HT-29 (cell line): Measurements from ENCODE around the gene CYB5R2. TPM values are rescaled to one million over a fixed set of nuclear protein-coding genes. Genes with fewer than 3 reads are reported as not detected.

Experiments used
- DNase-seq: peaks from one replicate; pipeline ENCODE4 v3.0.0-alpha.2; 2015; ENCODE audit warnings: low spot score
- total RNA-seq: library from RNA; depleted of rRNA; stranded (reverse); fragments of >200 nt; shearing (Covaris generic); gene quantifications from 2 replicates; pipeline ENCODE4 v1.2.3, GENCODE V29; 2014; rRNA removed

Gene CYB5R2
- 0.13 and 2.5 TPM in 2 replicates for total RNA-seq

DNA sequence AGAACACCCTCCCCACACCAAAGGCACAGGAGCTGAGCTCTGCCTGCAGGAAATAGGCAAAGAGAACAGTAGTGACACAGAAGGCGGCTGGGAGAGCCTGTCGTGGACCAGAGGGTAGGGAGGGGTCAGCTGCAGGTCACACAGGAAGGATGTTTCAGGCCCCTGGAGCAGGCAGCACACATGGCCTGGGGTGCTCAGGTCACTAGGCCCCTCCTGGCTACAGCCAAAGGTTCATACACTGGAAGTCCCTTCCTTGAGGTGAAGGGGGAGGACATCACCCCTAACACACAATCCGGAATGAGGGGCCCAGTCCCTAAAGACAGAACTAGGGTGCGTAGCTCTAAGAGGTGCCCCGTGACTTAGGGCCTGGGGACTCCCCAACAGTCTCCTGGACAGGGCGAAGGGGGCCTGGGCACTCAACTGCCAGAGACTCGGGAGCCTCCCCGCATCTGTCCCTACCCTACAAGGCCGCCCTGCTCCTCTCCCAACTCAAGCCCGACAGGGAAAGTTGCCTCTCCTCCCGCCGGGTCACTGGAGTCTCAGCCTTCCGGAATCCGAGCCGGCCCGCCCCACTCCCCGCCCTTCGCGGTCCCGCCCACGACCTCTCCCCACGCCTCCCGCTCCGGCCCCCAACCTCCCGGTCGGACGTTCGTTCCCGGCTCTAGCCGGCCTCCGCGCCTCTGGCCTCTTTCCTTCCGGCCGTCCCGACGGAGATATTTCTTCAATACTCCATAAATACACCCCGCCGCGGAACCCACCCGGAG is at the start of gene CYB5R2:
Gene CYB5R2, minus strand, starts transcription at position 541 of the 764 bp plus-strand sequence. CDS start 675 bp downstream, outside the sequence.
- no peak for DNase-seq

DNA sequence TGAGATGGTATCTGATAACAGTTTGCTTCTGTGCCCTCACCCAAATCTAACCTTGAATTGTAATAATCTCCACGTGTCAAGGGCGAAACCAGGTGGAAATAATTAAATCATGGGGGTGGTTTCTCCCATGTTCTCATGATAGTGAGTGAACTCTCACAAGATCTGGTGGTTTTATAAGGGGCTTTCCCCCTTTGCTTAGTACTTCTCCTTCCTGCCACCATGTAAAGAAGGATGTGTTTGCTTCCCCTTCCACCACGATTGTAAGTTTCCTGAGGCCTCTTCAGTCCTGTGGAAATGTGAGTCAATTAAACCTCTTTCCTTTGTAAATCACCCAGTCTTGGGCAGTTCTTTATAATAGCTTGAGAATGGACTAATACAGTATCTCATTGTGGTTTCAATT is 41.5 kb upstream of the CYB5R2 start:
- DNase-seq, result no peak

DNA sequence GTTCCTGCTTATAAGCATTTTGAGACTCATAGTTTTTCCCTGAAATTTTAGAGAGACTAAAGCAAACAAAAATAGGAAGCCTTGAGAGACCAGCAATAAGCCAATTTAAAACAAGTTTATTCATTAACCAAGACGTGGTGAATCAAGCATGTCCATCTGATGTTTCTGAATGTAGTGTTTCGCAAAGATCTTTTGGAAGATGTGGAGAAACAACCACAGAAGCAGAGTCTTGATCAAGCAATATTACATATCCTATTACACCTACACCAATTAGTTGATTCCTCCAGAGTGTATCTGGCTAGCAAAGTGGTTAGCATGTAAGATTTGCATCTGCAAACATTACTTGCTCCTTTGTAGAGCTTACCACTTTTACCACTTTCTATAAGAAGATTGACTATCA is 33.1 kb upstream of the CYB5R2 start, which contains the start of gene OVCH2:
Gene OVCH2, minus strand, starts transcription at position 101 of the 400 bp plus-strand sequence. Its CDS starts 83 bp downstream, at position 18.
- no peak for DNase-seq

DNA sequence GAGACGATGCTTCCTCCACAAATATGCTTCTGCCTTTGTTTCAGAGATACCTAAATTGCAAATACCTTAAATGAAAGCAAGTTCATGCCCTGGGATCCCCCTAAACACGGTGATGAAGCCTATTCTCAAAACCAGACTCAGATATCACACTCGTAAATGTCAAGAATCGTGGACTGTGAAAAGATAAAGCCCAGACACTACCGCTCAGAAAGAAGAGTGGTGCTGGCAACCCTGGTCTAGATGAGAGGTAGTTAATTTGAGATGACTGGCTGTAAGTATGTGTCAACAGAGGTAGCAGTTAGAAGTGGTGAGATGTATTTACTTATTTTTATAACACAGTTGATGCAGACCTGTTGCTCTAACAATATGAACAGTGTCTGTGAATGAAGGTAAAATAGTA is 30.4 kb upstream of the CYB5R2 start:
- no peak for DNase-seq

DNA sequence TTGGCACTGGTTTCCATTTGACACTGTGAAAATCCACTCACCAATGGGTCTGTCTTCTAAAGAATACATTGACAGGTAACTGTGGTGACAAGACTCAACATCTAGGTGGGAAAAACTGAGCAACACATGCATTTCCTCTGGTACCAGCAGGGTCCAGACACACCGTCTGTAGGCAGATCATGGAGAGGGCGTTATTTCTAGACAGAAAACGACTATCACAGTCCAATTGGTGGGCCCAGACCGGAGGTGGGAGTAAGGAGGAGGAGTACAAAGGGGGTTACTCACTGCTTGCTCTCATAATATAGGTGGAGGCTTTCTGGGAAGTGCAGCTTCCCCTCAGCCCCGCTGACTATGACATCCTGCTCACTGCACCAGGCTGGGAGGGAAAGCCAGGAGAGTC is 23.1 kb upstream of the CYB5R2 start:
- no peak for DNase-seq

DNA sequence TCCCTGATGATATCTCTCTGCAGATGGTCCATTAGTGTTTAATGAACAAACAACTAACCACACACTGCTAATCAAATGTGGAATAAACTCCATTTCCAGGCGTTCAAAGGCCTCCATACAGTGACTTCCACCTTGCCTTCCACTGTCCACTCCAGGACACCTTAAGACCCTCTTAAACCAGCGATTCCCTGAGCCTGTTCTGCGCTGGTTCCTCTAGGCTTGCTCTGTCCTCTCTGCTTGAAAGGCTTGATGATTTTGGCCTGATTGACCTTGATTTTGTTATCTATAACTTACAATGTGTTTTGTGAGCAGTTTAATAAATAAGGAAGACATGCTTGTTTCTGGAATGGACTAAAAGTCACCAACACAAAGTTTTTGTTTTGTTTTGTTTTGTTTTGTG is 20.9 kb upstream of the CYB5R2 start:
- no peak for DNase-seq

DNA sequence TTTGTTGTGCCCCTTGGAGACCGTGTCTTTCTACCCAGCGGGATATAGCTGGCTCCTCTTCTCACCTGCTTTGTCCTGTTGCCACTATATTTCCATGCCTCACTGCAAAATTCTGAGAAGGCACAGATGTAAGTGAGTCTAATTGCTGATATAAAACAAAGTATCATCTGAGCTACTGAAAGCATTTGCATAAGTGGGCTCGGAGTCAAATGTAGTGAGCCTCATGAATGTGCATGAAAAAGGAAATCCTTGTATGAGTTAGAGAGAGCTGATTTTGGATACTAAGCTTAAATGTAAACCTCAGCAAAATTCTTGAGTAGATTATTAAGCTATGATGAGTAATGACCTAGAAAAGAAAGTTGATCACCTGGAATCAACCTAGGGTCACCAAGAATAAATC is 19.1 kb upstream of the CYB5R2 start:
- DNase-seq, result no peak

DNA sequence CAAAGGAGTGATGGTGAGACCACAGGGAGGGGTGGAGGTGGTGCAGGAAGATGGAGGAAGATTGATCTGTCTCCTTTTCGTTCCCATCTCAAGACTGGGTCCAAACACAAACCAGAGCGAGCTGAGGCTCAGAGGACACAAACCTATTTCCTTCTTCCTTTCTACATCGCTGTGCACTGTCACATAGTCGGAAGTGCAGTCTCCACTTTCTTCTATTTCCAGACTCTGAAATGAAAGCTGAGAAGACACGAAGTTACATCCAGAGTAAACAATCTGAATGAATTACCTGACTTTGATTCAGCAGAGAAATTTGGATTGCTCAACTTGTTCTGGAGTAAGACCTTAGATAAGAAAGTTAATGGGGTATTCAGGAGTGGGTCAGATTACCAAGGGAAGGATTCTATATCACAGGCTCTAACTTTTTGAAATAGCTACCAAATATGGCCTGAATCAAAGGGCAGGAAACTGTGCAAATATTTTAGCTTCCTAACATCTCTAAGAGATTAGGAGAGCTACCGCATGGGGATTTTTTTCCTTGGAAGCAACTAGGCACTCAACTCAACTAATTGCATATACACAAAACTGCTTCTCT is 18.6 kb upstream of the CYB5R2 start:
- no peak for DNase-seq

DNA sequence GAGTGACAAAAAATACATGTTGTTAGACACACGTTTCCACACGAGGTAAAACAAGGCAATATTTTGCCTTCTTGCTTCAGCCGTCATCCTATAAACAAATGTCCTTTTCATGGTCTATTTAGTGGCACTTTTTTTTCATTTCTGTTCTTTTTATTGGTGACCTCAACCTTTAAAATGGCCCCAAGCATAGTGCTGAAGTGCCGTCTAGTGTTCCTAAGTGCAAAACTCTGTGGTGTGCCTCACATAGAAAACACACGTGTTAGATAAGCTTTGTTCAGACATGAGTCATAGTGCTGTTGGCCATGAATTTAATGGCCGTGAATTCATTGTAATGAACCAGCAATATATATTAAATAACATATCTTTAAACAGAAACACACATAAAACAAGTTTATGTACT is 17.3 kb upstream of the CYB5R2 start:
- DNase-seq, result no peak

DNA sequence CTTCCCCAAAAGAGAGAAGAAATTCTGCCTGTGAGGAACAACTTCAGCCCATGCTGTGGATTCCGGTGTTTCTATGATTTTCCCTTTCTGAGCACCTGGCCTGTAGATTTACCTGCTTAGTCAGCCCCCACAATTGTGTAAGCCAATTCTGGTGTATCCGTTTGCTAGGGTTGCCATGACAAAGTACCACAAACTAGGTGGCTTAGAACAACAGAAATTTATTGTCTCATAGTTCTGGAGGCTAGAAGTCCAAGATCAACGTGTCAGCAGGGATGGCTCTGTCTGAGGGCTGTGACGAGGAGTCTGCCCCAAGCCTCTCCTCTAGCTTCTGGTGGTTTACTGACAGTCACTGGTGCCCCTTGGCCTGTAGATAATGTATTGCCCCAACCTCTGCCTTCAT is 15.9 kb upstream of the CYB5R2 start:
- no peak for DNase-seq

DNA sequence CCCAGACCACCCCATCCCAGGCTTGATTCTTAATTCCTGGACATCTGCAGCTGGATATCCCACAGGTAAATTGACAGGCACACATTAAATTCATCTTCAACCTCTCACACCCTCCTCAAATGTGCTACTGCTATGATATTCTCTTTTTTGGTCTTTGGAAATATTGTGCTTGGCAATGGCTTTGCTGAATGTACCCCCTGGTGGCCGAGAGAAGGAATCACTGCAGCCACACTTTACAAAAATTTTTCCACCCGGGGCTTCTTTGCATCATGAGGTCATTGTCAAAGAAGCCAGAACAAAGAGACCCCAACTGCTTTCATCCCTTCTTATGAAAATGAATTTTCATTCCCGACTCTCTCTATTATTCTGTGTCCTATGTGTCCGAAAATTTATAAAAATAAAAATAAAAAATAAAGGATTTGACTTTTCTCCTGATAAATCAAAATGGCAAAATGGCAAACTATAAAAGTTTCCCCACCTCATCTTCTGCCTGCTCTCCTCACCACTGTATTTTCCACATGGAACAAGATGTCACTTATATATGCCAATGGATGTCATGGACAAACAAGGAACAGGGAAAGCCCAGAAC is 15.0 kb upstream of the CYB5R2 start:
- no peak for DNase-seq

DNA sequence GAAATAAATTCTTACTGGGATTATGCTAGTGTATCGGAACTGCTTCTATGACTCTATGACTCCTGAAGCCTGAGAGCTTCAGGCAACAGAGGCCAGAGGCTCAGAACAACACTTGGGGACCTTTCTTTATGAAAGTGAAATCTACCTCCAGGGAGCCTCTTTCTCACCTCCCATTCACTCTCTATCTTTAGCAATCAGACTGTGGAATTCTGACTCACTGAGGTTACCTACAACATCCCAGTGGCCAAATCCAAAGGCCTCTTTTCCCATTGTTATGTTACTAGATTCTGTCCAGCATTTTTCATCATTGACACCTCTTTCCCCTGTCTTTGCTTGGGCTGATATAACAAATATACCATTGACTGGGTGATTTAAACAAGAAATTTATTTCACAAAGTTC is 14.1 kb upstream of the CYB5R2 start:
- no peak for DNase-seq

DNA sequence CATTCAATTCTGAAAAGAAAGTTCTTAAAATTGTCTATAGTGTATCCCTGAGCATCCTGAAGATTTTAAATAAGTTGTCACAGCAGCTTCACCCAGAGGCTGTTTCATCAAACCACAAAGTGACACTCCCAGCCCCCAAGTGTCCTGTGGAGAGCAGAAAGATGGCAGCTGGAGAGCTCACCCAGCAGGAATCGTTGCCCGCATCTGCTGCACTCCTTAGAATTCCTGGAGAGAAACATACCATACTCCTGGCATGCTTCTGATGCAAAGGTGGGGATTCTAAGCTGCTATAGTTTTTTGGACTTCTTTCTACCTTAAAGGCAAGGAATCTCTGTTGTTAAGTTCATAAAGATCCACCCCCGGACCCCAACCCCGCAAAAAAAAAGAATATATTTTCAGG is 13.5 kb upstream of the CYB5R2 start:
- no peak for DNase-seq

DNA sequence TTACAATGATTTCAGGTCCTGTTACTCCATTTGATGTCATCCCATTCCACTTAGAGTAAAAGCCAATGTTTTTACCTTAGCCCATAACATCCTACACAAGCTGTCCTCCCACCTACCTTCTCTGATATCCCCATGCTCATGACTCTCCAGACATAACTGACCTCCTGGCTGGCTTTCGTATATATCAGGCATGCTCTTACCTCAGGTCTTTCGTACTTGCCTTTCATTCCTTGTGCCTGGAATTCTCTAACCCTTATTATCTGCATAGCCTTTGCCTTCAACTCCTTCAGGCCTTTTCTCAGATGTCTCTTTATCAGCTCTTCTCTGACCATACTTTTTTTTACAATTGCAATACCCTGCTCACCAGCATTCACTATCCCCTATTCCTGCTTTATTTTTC is 10.3 kb upstream of the CYB5R2 start:
- no peak for DNase-seq

DNA sequence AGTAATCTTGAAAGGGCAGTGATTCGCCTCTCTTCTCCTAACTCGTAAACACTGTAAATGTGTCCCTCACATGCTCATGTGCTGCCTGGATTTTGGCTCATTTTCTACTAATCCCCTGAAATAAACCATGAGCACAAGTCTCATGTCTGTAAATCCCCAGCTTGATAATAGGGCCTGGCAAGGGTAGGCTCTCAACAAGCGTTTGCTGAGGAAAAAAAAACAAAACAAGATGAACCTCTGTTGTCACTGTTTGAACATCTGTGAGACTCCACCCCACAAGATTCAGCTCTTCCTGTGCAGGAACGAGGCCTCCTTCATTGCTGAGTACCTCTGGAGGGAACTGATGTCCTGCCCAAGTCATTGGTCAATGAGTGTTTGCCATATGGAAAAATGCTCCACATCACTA is 4.5 kb upstream of the CYB5R2 start:
- DNase-seq, result no peak

DNA sequence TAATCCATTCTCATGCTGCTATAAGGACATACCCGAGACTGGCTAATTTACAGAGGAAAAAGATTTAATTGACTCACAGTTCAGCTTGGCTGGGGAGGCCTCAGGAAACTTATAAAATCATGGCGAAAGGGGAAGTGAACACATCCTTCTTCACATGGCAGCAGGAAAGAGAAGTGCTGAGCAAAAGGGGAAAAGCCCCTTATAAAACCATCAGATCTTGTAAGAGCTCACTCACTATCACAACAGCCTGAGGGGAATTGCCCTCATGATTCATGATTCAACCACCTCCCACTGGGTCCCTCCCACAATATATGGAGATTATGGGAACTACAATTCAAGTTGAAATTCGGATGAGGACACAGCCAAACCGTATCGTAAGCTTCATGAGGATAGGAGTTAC is 3.8 kb upstream of the CYB5R2 start:
- DNase-seq, result no peak

DNA sequence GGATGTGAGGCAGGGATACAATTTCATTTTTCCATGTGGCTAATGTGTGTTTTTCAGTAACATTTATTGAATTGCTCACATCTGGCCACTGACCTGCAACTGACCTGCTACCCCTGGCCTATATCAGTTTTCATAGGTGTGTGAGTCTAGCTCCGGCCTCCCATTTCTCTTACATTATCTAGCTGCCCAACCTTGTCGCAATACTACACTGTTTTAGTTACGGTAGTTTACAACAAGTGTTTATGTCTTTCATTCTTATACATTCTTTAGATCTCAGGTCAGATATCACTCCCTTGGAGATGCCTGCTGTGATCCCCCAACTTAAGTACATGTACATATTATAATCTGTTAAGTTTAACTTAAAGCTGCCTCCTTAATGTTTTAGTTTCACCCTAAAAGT is 2.3 kb upstream of the CYB5R2 start:
- no peak for DNase-seq

DNA sequence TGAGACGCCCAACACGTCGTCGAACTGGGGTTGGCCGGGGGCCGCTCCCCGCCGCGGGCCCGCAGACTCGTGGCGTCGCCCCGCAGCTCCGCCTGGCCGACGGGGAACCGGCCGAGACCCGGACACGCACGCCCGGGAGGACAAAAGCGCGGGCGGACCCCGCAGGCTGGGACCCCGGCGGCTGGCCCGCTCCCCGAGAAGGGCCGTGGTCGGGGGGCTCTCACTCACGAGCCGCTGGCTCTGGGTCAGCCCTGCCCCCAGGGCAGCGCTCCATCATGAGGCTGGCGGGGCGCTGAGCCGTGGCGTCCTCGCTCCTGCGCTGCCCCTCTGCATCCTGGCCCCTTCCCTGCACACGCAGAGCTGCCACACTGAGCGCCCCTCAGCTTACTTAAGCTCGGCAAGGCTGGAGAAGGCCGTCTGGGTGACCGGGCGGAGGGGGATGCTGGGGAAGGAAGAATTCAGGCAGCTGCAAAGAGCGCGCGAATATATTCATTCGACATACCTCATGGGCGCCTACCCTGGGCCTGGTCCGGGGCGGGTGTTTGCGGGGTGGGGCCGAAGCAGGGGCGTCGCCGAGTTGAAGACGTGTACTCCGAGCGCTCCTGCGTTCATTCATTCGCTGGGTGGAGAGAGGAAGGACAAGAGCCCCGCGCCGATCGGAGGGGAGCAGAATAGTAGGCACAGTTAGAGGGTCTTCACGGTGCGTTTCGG is 579 bp upstream of the CYB5R2 start:
- no peak for DNase-seq

DNA sequence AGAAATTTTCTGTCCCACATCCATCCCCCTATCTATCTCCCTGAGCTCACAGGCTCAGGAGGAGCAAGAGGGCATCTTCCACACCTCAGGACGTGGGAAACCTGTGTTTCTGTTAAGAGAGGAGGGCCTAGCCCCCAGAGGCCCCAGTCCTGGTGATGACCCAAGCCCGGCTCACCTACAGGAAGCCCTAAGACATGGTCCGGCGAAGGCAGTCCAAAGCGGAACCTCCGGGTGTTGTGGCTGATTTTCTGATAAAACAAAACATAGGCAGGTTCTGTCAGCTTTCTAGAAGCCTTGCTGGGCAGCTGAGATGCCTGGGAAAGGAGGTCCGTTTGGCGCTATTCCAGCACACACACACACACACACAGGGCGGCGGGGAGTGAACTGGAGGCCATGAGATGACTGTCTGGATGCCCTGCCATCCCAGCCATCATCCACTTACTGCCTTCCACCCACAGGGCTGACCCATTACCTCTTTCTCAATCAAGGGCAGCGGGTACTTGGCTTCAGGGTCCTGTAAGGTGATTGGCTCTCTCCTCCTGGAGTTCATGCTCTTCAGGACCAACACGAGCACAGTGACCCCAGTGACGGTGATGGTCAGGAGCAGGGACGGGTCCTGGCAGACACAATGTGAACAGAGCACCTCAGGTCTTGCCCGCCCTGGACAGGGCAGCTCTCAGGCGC is 882 bp downstream of the CYB5R2 start:
- DNase-seq, result no peak

DNA sequence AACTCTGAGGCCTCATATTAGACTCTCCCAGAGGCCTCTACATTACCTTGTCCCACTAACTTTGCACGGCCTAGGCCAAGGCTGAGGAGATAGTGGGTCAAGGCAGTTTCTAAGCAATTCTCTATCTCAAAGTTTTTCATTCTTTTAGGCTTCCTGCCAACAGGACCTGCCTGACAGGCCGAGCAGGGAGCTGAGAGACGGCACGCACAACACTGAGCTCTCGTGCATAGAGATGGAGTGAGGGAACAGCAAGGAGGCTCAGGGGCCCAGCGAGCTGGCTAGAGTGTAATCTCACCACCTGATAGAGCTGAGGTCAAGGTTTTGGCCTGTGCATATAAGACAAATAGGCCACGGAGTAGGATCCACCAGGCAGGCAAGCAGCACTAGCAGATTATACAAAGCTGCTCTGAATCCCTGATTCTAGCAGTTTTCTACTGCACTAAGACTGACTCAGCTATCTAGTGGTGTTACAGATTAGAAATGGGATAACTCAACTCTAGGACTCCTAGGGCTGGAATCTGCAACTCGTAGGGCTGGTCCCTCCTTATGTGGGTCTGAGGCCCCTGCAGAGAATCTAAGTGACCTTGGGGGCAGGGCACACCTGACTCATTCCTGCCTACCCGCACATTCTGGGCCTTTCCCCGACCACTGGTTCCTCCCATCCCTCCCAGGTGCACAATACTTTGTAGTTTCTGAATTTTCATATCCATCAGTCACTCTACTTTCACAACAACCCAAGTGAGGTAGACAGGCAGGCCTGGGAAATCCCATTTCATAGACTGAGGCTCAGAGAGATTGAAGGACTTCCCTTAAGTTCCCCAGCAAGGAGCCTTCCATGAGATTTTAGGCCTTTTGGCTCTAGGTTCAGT is 1.7 kb downstream of the CYB5R2 start:
- no peak for DNase-seq

DNA sequence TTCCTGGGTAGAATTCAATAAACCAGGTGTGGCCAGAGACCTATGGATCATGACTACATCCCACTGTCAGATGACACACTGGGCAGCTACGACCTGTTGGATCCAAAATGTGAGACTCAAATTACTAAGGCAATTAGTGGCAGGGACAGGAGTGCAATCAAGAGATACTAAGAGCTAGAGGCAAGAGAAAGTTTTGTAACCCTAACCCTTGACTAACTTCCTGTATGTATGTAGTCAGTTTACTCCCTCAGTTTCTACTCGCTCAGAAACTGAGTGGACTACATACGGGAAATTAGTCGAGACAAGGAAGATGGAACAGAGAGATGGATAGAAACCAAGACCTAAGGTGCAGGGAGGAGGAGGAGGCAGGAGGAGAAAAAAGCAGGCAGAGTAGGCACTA is 2.7 kb downstream of the CYB5R2 start:
- DNase-seq, result no peak
